CD4-positive, alpha-beta T cell treated with Interleukin-21 for 1 hour (primary cell): ENCODE measurements around the gene DHRS3.
"Not testable (repeated sequence)": the region's sequence is repeated elsewhere in the genome, so short reads cannot be mapped to it uniquely, and the experiment has no call there.

Experiments
- DNase-seq: peaks from one replicate; pipeline ENCODE4 v3.0.0-alpha.2; 2020

Gene DHRS3

GRCh38 chr1:12573015-12573825 is 44.8 kb downstream of the DHRS3 start:
- DNase-seq = no peak

GRCh38 chr1:12572522-12572921 is 45.5 kb downstream of the DHRS3 start:
- no peak for DNase-seq

GRCh38 chr1:12570291-12570690 is 47.7 kb downstream of the DHRS3 start:
- no peak for DNase-seq

GRCh38 chr1:12568009-12568767 is 49.8 kb downstream of the DHRS3 start:
- no peak for DNase-seq

GRCh38 chr1:12567288-12567819 is 50.7 kb downstream of the DHRS3 start:
- no peak for DNase-seq

GRCh38 chr1:12566484-12567287 is 51.3 kb downstream of the DHRS3 start:
- DNase-seq = no peak

- DNase-seq = no peak
These were observed 52.1 kb downstream of the DHRS3 start for GRCh38 chr1:12565966-12566352.

GRCh38 chr1:12565094-12565965 is 52.7 kb downstream of the DHRS3 start:
- DNase-seq = no peak

- DNase-seq = not testable (repeated sequence)
These were observed 53.8 kb downstream of the DHRS3 start for GRCh38 chr1:12564251-12564650.

GRCh38 chr1:12562955-12563576 is 54.9 kb downstream of the DHRS3 start:
- DNase-seq = no peak

- DNase-seq = no peak
These were observed 56.9 kb downstream of the DHRS3 start for GRCh38 chr1:12561121-12561520.

- no peak for DNase-seq
These were observed 60.8 kb downstream of the DHRS3 start for GRCh38 chr1:12556957-12557935.

GRCh38 chr1:12556368-12556930 is 61.6 kb downstream of the DHRS3 start:
- no peak for DNase-seq

GRCh38 chr1:12555411-12556367 is 62.3 kb downstream of the DHRS3 start:
- DNase-seq = no peak

- DNase-seq = no peak
These were observed 63.3 kb downstream of the DHRS3 start for GRCh38 chr1:12554521-12555305.

- DNase-seq = no peak
These were observed 64.0 kb downstream of the DHRS3 start for GRCh38 chr1:12553963-12554362.

- no peak for DNase-seq
These were observed 64.8 kb downstream of the DHRS3 start for GRCh38 chr1:12552951-12553921.
